B cell (primary cell): ENCODE measurements around the gene TCEA3. TPM values are rescaled to one million over a fixed set of nuclear protein-coding genes. Genes with fewer than 3 reads are reported as not detected.

Experiments used
- ATAC-seq: fragments of 200-7000 bp; cut with Tn5 transposase; one replicate; pipeline ENCODE4 v1.10.0; 2021; ENCODE audit warnings: low read depth, mild to moderate bottlenecking, moderate number of reproducible peaks, moderate library complexity
- CTCF ChIA-PET: fragments of 350-600 bp; sonication (Branson Sonifier 250); formaldehyde crosslinking; loops from one replicate; lab custom pipeline; 2021; ENCODE audit warnings: antibody characterized with exemption, inconsistent platforms; lab: Charles Lee
- POLR2A ChIA-PET: fragments of 350-600 bp; sonication (Branson Sonifier 250); formaldehyde crosslinking; loops from one replicate; lab custom pipeline; 2021; ENCODE audit warnings: antibody characterized with exemption; lab: Charles Lee
- DNase-seq: peaks from one replicate; pipeline ENCODE4 v3.0.0; 2013
- H2AFZ ChIP-seq: 2 replicates; pipeline ENCODE4 v1.6.1; 2012; ENCODE audit warnings: mild to moderate bottlenecking, low read depth, low read length; ENCODE audit not compliant: insufficient read depth, poor library complexity, severe bottlenecking
- H3K27ac ChIP-seq, 2 donors: 1 replicate in 1 of 2; 2 replicates in 1 of 2; pipeline ENCODE4 v1.5.1; 2012 to 2013; ENCODE audit warnings: low read length in 2 of 2, mild to moderate bottlenecking in 2 of 2, moderate library complexity in 1 of 2
- H3K27me3 ChIP-seq, 4 experiments: fragments of 200-600 bp in 1 of 4; sonication (generic) in 1 of 4; replicated peaks in 1 of 4; 1 replicate in 2 of 4; 2 replicates in 2 of 4; pipeline versions ENCODE4 v1.6.1 to v1.7.0; 2013 to 2016; ENCODE audit warnings: low read length in 3 of 4, mild to moderate bottlenecking in 2 of 4, mixed read lengths in 1 of 4, moderate library complexity in 1 of 4; ENCODE audit not compliant: insufficient read depth in 4 of 4, control insufficient read depth in 3 of 4; ENCODE audit errors: control extremely low read depth in 1 of 4
- H3K36me3 ChIP-seq, 2 experiments: replicated peaks in 1 of 2; 1 replicate in 1 of 2; 2 replicates in 1 of 2; pipeline versions ENCODE4 v1.6.1 to v1.7.1; 2013; ENCODE audit warnings: low read length in 1 of 2; ENCODE audit not compliant: insufficient read depth in 2 of 2, control insufficient read depth in 1 of 2; ENCODE audit errors: control extremely low read depth in 1 of 2, extremely low read depth in 1 of 2
- H3K4me1 ChIP-seq, 2 donors: fragments of 200-600 bp in 1 of 2; sonication (generic) in 1 of 2; 1 replicate in 1 of 2; 2 replicates in 1 of 2; pipeline versions ENCODE4 v1.5.1 to v1.6.1; 2013 to 2017; ENCODE audit warnings: low read length in 2 of 2; ENCODE audit not compliant: control insufficient read depth in 2 of 2, insufficient read depth in 2 of 2
- H3K4me2 ChIP-seq: replicated peaks from 2 replicates; pipeline ENCODE3; 2012; ENCODE audit warnings: mild to moderate bottlenecking, low read depth, low read length; ENCODE audit not compliant: poor library complexity, severe bottlenecking
- H3K4me3 ChIP-seq, 5 experiments: fragments of 200-600 bp in 1 of 5; sonication (generic) in 1 of 5; 1 replicate in 3 of 5; 2 replicates in 2 of 5; pipeline versions ENCODE4 v1.5.1 to v1.7.0; 2011 to 2016; ENCODE audit warnings: low read length in 4 of 5, mild to moderate bottlenecking in 4 of 5, low read depth in 2 of 5, control low read depth in 1 of 5, moderate library complexity in 1 of 5; ENCODE audit not compliant: insufficient read depth in 1 of 5; ENCODE audit errors: control extremely low read depth in 1 of 5, extremely low read depth in 1 of 5
- H3K79me2 ChIP-seq: fragments of 200-600 bp; sonication (generic); one replicate; pipeline ENCODE4 v1.6.0; 2016; ENCODE audit warnings: low read length; ENCODE audit not compliant: control insufficient read depth, insufficient read depth
- H3K9ac ChIP-seq: fragments of 200-600 bp; sonication (generic); 2 replicates; pipeline ENCODE4 v1.6.1; 2017; ENCODE audit warnings: mild to moderate bottlenecking, low read length, moderate library complexity
- H3K9me3 ChIP-seq, 3 donors: one replicate each; pipeline versions ENCODE4 v1.6.1 to v1.7.1; 2013; ENCODE audit warnings: low read length in 2 of 3; ENCODE audit not compliant: control insufficient read depth in 2 of 3, insufficient read depth in 1 of 3; ENCODE audit errors: control extremely low read depth in 1 of 3
- H4K20me1 ChIP-seq: 2 replicates; pipeline ENCODE4 v1.6.0; 2012; ENCODE audit warnings: mild to moderate bottlenecking, low read length; ENCODE audit not compliant: insufficient read depth, control insufficient read depth, poor library complexity, severe bottlenecking
- H3K27ac Mint-ChIP-seq: one replicate; pipeline ENCODE4 v1.8.0; 2021; ENCODE audit warnings: mixed read lengths
- H3K27me3 Mint-ChIP-seq: one replicate; pipeline ENCODE4 v1.8.0; 2021; ENCODE audit warnings: mixed read lengths
- H3K4me1 Mint-ChIP-seq: one replicate; pipeline ENCODE4 v1.8.0; 2021; ENCODE audit warnings: mixed read lengths
- H3K4me3 Mint-ChIP-seq: one replicate; pipeline ENCODE4 v1.8.0; 2021; ENCODE audit warnings: mixed read lengths
- H3K9me3 Mint-ChIP-seq: one replicate; pipeline ENCODE4 v1.8.0; 2022; ENCODE audit warnings: mixed read lengths; ENCODE audit not compliant: insufficient read depth
- CTCF ChIP-seq: fragments of 200-600 bp; IDR thresholded peaks from one replicate; pipeline ENCODE4 v1.8.0; 2022; ENCODE audit warnings: antibody characterized with exemption, mild to moderate bottlenecking
- EZH2 ChIP-seq: IDR thresholded peaks from 2 replicates; pipeline ENCODE4 v1.6.1; 2012; ENCODE audit warnings: borderline replicate concordance, low read depth, mild to moderate bottlenecking, moderate library complexity, low read length; ENCODE audit not compliant: insufficient read depth, poor library complexity, severe bottlenecking
- WGBS: methylation state at CpG from one replicate; pipeline ENCODE4 v1.1.5; 2013; ENCODE audit warnings: missing lambda C conversion rate; ENCODE audit not compliant: insufficient coverage; 5-methylcytosine and 5-hydroxymethylcytosine counted together
- intact Hi-C: fragments of 100-400 bp; cut with micrococcal nuclease; formaldehyde crosslinking; loops from one replicate; pipeline ENCODE4 v1.10.0; 2022
- polyA plus RNA-seq: library from polyadenylated mRNA; depleted of rRNA; stranded (reverse); fragments of >200 nt; gene quantifications from 2 replicates; pipeline ENCODE4 v1.2.3, GENCODE V29; 2012
- total RNA-seq, 2 donors: library from RNA; stranded (reverse); fragments of 120-200 nt in 1 of 2; gene quantifications; 1 replicate in 1 of 2; 2 replicates in 1 of 2; pipeline versions ENCODE4 v1.2.3 to v1.2.4, GENCODE V29; 2013 to 2022

The TCEA3 gene
- total and polyA plus RNA-seq, 2 donors (not counting 1 experiment from before 2014, with no cell fraction given), result 0.22 TPM; not detected in 1

- H3K4me3 Mint-ChIP-seq, result no peak overlapping the region
Measured at GRCh38 chr1:23416964-23417363, 7.6 kb downstream of the TCEA3 start.

GRCh38 chr1:23408797-23409290 is 15.7 kb downstream of the TCEA3 start:
- Mint-ChIP-seq H3K27ac (no peak overlapping the region), H3K9me3 (no peaks in the 10 kb centered on the region), H3K4me3 (no peak overlapping the region), H3K27me3 (peaks cover 8% of the 10 kb centered on the region), H3K4me1 (peaks cover 4% of the 10 kb centered on the region)
- Histone ChIP-seq H3K9ac (no peak overlapping the region), H3K27me3 (peaks cover 0 to 3% (median 1%) of the 10 kb centered on the region in 4 experiments), H3K4me1 (peaks cover 0 to 4% of the 10 kb centered on the region in 2 donors), H3K79me2 (no peaks in the 10 kb centered on the region), H2AFZ (no peak overlapping the region), H3K27ac (no peak overlapping the region), H4K20me1 (no peaks in the 10 kb centered on the region), H3K36me3 (no peaks in the 10 kb centered on the region), H3K4me3 (no peak overlapping the region), H3K4me2 (no peak overlapping the region), H3K9me3 (no peaks in the 10 kb centered on the region)
- DNase-seq, result no peak
- no peak for ATAC-seq
- no peak for TF ChIP-seq CTCF
- no peak for TF ChIP-seq EZH2
- intact Hi-C loops, result no loop called here
- WGBS, result 100% methylated on average over 1 of the region's 7 CpGs
- POLR2A ChIA-PET, result no interaction called here
- CTCF ChIA-PET, result interaction anchor here (0.6 kb wide), 1 partner anchor 110 kb away, joined by 4 read pairs; no protein-coding TSS in a partner anchor

More at GRCh38 chr1:23416964-23417363, 7.6 kb downstream of the TCEA3 start:
- Mint-ChIP-seq H3K27ac (no peak overlapping the region), H3K9me3 (no peaks in the 10 kb centered on the region), H3K27me3 (peaks cover 13% of the 10 kb centered on the region), H3K4me1 (no peaks in the 10 kb centered on the region)
- POLR2A ChIA-PET, result no interaction called here
- Histone ChIP-seq H3K27ac (no peak overlapping the region), H3K9ac (no peak overlapping the region), H3K36me3 (no peaks in the 10 kb centered on the region), H3K4me1 (no peaks in the 10 kb centered on the region), H3K4me3 (no peak overlapping the region), H3K4me2 (no peak overlapping the region), H4K20me1 (no peaks in the 10 kb centered on the region), H3K27me3 (peaks cover 0 to 8% (median 2%) of the 10 kb centered on the region in 4 experiments), H3K9me3 (no peaks in the 10 kb centered on the region), H2AFZ (no peak overlapping the region), H3K79me2 (no peaks in the 10 kb centered on the region)
- CTCF ChIA-PET, result no interaction called here
- intact Hi-C loops, result no loop called here
- no CpG with 5 or more reads among the region's 4 CpGs for WGBS
- DNase-seq (no peak), ATAC-seq (no peak)
- TF ChIP-seq EZH2, result no peak
- no peak for TF ChIP-seq CTCF
